Dedifferentiated amniotic fluid mesenchymal stem cell (primary cell): ENCODE data around the gene SH3BP2.

Experiments
- DNase-seq: peaks from one replicate; pipeline ENCODE4 v3.0.0-alpha.2; 2016; ENCODE audit errors: extremely low spot score

The SH3BP2 gene

DNA sequence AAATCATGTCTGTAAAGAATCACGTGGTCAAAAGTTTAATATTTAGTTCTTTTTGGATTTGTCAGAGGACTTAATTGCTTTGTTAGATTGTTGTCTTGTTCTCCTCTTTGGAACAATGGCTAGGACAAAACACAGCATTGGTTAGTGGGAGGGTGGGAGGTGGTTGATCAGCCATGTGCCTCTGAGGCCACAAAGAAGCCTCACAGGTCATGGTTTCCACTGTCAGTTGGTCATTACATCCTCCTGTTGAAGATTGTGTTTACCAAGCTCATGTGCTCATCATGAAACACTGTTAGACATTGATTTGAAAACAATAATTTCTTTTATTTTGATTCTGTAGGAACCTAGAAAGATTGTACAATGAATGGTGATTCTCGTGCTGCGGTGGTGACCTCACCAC lies 82.7 kb downstream of the SH3BP2 start:
- no peak for DNase-seq

DNA sequence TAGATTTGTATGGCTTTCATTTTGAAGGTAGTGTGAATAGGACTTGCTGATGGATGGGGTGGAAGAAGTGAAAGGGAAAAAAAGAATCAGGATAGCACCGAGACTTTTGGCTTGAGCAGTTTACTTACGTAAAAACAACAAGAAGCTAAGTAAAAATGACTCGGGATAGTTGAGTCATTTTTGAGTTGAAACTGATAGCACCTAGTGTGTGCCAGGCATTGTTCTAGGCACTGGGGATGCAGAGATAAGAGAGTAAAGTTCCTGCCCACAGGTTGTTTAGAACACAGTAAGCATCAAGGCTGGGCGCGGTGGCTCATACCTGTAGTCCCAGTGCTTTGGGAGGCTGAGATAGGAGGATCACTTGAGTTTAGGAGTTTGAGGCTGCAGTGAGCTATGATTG lies 85.5 kb downstream of the SH3BP2 start:
- no peak for DNase-seq

DNA sequence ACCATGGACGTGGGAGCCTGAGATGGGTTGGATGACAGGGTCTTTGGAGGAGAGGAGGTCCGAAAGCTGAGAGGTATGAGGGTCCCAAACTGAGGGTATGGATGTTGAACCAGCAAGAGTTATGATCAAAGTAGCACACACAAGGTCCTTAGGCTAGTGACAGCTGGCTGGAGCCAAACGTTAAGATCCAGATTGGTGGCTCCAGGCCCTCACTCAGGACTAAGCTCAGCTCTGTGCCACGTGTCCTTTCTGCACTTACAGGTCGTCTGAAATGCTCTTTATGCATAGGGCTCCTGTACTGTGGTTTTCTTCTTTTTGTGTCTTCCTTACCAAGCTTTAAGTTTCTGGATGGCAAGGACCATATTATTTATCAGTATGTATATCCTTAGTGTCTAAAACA lies 86.1 kb downstream of the SH3BP2 start:
- no peak for DNase-seq

DNA sequence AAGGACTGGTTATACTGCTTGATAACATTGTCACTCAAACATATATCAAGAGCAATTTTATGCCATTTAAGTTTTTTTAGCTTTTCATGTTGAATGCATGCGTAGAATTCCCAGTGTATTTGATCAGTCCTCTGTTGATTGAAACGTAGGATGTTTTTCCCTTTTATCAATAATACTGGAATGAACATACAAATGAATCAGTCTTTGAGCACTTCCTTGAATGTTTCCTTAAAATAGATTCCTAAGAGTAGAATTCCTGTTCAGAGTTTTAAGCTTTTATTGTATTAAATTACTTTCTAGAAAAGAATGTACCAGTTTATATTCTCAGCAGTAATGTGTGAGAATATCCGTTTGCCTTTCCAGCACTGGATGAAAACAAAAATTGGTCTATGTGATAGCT lies 88.5 kb downstream of the SH3BP2 start:
- no peak for DNase-seq

DNA sequence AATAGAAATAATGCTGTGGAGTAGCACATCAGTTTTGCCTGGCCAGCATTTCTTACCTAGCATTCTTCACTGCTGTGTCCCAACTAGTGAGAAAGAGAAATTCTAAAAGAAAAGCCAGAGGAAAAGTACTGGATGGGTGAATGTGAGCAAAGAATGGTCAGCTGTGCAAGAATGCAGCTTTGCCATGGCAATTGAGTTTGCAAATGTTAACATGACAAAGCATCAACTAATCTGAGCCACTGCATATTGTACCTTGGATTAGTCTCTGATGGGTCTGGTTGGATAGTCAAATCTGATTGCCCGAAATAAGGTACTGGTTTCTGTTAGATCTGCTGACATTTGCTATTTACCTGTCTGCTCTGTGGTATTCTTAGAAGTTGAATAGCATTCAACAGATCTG lies 89.5 kb downstream of the SH3BP2 start:
- no peak for DNase-seq

DNA sequence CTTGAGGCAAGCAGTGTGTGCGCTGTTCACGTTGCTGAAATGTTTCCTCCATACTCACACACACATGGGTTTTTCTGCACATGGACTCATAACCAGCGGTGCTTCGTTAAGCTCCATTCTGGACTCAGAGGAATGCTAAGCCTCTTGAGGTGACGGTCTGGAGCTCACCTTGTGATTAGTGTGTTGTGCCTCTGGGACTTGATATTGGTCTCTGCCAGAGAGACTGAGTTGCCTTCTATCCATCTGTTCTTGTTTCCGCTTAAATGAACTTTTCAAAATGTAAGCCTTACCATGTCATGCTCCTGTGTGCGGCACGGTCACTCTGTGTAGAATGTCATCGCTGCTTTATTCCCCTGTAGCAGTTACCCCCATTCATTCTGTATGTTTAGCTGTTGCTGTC lies 93.3 kb downstream of the SH3BP2 start:
- no peak for DNase-seq

DNA sequence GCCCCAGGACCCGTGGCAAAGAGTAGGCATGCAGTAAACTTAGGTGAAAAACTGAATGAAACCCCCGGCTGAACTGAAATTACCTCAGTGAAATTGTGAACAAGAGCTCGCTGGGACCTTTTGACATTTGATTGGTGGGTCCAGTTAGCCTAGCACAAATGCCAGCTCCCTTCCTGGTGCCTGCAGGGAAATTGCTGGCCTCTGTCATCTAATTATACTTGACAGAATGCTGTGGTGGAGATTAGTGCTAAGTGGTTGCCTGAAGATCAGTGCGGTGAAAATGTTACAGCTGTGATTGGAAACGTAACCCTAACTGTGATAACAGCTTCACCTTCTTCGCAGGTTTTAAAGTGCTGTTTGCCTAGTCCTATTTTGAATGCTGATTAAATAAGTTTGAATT lies 93.7 kb downstream of the SH3BP2 start:
- DNase-seq = no peak

DNA sequence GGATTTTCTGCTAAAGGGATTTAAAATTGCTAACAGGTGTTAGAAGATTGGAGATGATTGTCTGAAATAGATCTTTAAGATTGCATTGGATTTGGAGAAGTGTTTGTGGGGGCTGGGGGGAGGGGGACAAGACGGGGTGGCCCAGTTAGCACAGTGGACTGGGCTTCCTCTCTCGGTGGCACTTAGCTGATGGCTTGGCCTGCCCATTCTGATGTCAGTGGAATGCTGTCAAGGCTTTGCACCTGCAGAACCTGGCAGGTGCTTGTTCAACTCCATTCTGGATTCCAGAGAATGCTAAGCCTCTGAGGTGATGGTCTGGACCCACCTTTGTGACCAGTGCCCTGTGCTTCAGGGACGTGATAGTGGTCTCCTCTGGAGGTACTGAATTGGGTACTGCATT lies 94.5 kb downstream of the SH3BP2 start:
- no peak for DNase-seq

DNA sequence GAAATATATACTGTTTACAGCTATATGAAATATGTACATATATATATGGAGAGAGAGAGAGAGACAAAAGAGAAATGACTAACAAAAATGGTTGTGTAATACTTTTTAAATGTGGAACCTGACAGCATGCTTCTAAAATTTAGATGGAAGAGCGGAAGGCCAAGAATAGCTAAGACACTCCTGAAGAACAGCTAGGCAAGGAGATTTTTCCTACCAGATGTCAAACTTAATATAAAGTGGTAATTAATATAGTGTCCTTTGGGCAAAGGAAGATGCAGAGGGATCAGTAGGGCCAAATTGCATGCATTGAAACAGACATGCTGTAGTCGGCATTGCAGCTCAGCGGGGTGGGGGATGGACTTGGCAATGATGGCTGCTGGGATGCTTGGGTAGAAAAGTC lies 96.0 kb downstream of the SH3BP2 start:
- no peak for DNase-seq
